CD4-positive, alpha-beta T cell treated with Interleukin-6 at 100 ng/mL for 8 hours (primary cell): ENCODE results near the gene RNU5D-1.
"Not testable (repeated sequence)": the region's sequence is repeated elsewhere in the genome, so short reads cannot be mapped to it uniquely, and the experiment has no call there.

ENCODE experiments used
- DNase-seq: peaks from one replicate; pipeline ENCODE4 v3.0.0-alpha.2; 2020; ENCODE audit warnings: mixed read lengths, low spot score

Gene RNU5D-1

GRCh38 chr1:44730741-44731512, at the start of gene RNU5D-1:
Gene RNU5D-1 (minus strand): TSS chr1:44731170.
- DNase-seq, result peak; percentile 92

GRCh38 chr1:44780583-44781121, 49.7 kb upstream of the RNU5D-1 start:
- DNase-seq, result no peak

- DNase-seq, result no peak
These were observed 48.0 kb upstream of the RNU5D-1 start for GRCh38 chr1:44778705-44779576.

GRCh38 chr1:44777969-44778635, 47.1 kb upstream of the RNU5D-1 start:
- DNase-seq, result no peak

GRCh38 chr1:44777547-44777946, 46.6 kb upstream of the RNU5D-1 start:
- DNase-seq, result no peak

- no peak for DNase-seq
These were observed 45.7 kb upstream of the RNU5D-1 start for GRCh38 chr1:44776730-44777068.

- DNase-seq, result no peak
These were observed 45.2 kb upstream of the RNU5D-1 start for GRCh38 chr1:44775930-44776729.

- DNase-seq, result peak; percentile 88
These were observed 44.3 kb upstream of the RNU5D-1 start, which contains the start of gene RPS8 for GRCh38 chr1:44775078-44775929. Gene RPS8 (plus strand): TSS chr1:44775540. CDS start chr1:44775597, 57 bp downstream.

GRCh38 chr1:44766421-44766820, 35.5 kb upstream of the RNU5D-1 start:
- DNase-seq, result not testable (repeated sequence)

- DNase-seq, result no peak
These were observed 29.9 kb upstream of the RNU5D-1 start for GRCh38 chr1:44760876-44761275.

GRCh38 chr1:44759077-44759476, 28.1 kb upstream of the RNU5D-1 start:
- no peak for DNase-seq

- DNase-seq, result no peak
These were observed 26.4 kb upstream of the RNU5D-1 start for GRCh38 chr1:44757420-44757819.

GRCh38 chr1:44747878-44748277, 16.9 kb upstream of the RNU5D-1 start:
- no peak for DNase-seq

- no peak for DNase-seq
These were observed 12.2 kb upstream of the RNU5D-1 start for GRCh38 chr1:44743211-44743610.

- DNase-seq, result no peak
These were observed 9.2 kb upstream of the RNU5D-1 start for GRCh38 chr1:44740179-44740617.

GRCh38 chr1:44739307-44740178, 8.6 kb upstream of the RNU5D-1 start, which contains the start of gene KIF2C:
Gene KIF2C (plus strand): TSS chr1:44739837. CDS start chr1:44739933, 96 bp downstream.
- peak; percentile 95 for DNase-seq

- not testable (repeated sequence) for DNase-seq
These were observed 8.0 kb upstream of the RNU5D-1 start for GRCh38 chr1:44738953-44739306.

- no peak for DNase-seq
These were observed 5.0 kb upstream of the RNU5D-1 start for GRCh38 chr1:44735992-44736391.

GRCh38 chr1:44733784-44734183, 2.8 kb upstream of the RNU5D-1 start:
- no peak for DNase-seq
